A549 (cell line): ENCODE measurements around the gene SELENOV.

Experiments
- CTCF ChIP-seq: fragments of >200 bp; sonication (Bioruptor Twin); formaldehyde crosslinking; IDR thresholded peaks from 3 replicates; pipeline ENCODE4 v1.5.1; 2016
- ESRRA ChIP-seq: fragments of 150-350 bp; IDR thresholded peaks from 2 replicates; pipeline ENCODE4 v1.6.1; 2014; ENCODE audit warnings: mild to moderate bottlenecking, low read length, borderline replicate concordance
- MAX ChIP-seq: IDR thresholded peaks from 2 replicates; pipeline ENCODE4 v1.6.1; 2012
- POLR2A ChIP-seq: IDR thresholded peaks from 2 replicates; pipeline ENCODE4 v1.6.1; 2012; ENCODE audit warnings: mild to moderate bottlenecking, low read length
- RCOR1 ChIP-seq: fragments of 150-350 bp; IDR thresholded peaks from 2 replicates; pipeline ENCODE4 v1.6.1; 2014; ENCODE audit warnings: antibody characterized with exemption, low read length, low read depth
- SMC3 ChIP-seq: fragments of >200 bp; sonication (Bioruptor Twin); formaldehyde crosslinking; IDR thresholded peaks from 3 replicates; pipeline ENCODE4 v1.6.1; 2018; ENCODE audit warnings: inconsistent platforms

- TF ChIP-seq CTCF: no peak
- TF ChIP-seq POLR2A: no peak
- TF ChIP-seq RCOR1: no peak
- no peak for TF ChIP-seq SMC3
- TF ChIP-seq MAX: no peak
- no peak for TF ChIP-seq ESRRA
Measured at GRCh38 chr19:39469036-39469435, 45.9 kb upstream of the SELENOV start.
